HepG2 (cell line): ENCODE results near the gene REPIN1. TPM values are rescaled to one million over a fixed set of nuclear protein-coding genes. Genes with fewer than 3 reads are reported as not detected.

Source experiments
- ASH2L ChIP-seq: fragments of 300-600, 200-600 bp; sonication (generic); IDR thresholded peaks from 2 replicates; pipeline ENCODE4 v1.7.0; 2017; ENCODE audit warnings: low read depth, mild to moderate bottlenecking, moderate library complexity, mixed read lengths, low read length; ENCODE audit not compliant: insufficient read length
- ATF1 ChIP-seq: IDR thresholded peaks from 2 replicates; pipeline ENCODE4 v1.6.1; 2016; ENCODE audit warnings: mild to moderate bottlenecking, control low read depth
- CCAR2 ChIP-seq: fragments of 200-400 bp; formaldehyde crosslinking; optimal IDR thresholded peaks from 2 replicates; pipeline ENCODE3; 2018; ENCODE audit warnings: low read depth, mild to moderate bottlenecking, low read length, moderate library complexity
- DMAP1 ChIP-seq: IDR thresholded peaks from 2 replicates; pipeline ENCODE4 v1.6.1; 2016
- KDM6A ChIP-seq: IDR thresholded peaks from 2 replicates; pipeline ENCODE4 v1.6.1; 2016; ENCODE audit warnings: low read depth
- KLF6 ChIP-seq: IDR thresholded peaks from 2 replicates; pipeline ENCODE4 v1.8.0; 2016; ENCODE audit warnings: missing biosample characterization, missing genetic modification reagents
- NFKBIZ ChIP-seq: IDR thresholded peaks from 2 replicates; pipeline ENCODE4 v1.6.1; 2018; ENCODE audit warnings: missing genetic modification reagents, missing compliant biosample characterization
- PHB2 ChIP-seq: fragments of 450-650 bp; IDR thresholded peaks from 2 replicates; pipeline ENCODE4 v1.6.1; 2018; ENCODE audit not compliant: partially characterized antibody
- POGZ ChIP-seq: sonication (generic); formaldehyde crosslinking; IDR thresholded peaks from 2 replicates; pipeline ENCODE4 v1.4.0; 2020; ENCODE audit warnings: mild to moderate bottlenecking, missing genetic modification reagents
- RBM39 ChIP-seq: fragments of 200-400 bp; formaldehyde crosslinking; IDR thresholded peaks from one replicate; pipeline ENCODE4 v1.6.1; 2018; ENCODE audit warnings: antibody characterized with exemption, mild to moderate bottlenecking, low read depth, low read length; ENCODE audit not compliant: poor library complexity, severe bottlenecking
- RFX1 ChIP-seq: fragments of 450-650 bp; IDR thresholded peaks from 2 replicates; pipeline ENCODE4 v1.6.1; 2017
- SALL1 ChIP-seq: sonication (generic); formaldehyde crosslinking; IDR thresholded peaks from 2 replicates; pipeline ENCODE4 v1.8.0; 2022; ENCODE audit warnings: mild to moderate bottlenecking, missing genetic modification reagents
- SMAD1 ChIP-seq: sonication (generic); formaldehyde crosslinking; IDR thresholded peaks from 2 replicates; pipeline ENCODE4 v1.4.0; 2020; ENCODE audit warnings: missing genetic modification reagents, low read depth, mild to moderate bottlenecking, borderline replicate concordance
- SPEN ChIP-seq: sonication (generic); formaldehyde crosslinking; IDR thresholded peaks from 2 replicates; pipeline ENCODE4 v1.5.1; 2020; ENCODE audit warnings: low read depth, mild to moderate bottlenecking, missing genetic modification reagents
- SRSF9 ChIP-seq: fragments of 200-400 bp; formaldehyde crosslinking; IDR thresholded peaks from 2 replicates; pipeline ENCODE4 v1.6.1; 2018; ENCODE audit warnings: borderline replicate concordance, mild to moderate bottlenecking, low read depth, low read length; ENCODE audit not compliant: insufficient read depth, poor library complexity, severe bottlenecking
- SUZ12 ChIP-seq: fragments of 150-350 bp; IDR thresholded peaks from 2 replicates; pipeline ENCODE4 v1.6.1; 2014; ENCODE audit warnings: low read depth, low read length
- TBP ChIP-seq: sonication (generic); formaldehyde crosslinking; IDR thresholded peaks from 2 replicates; pipeline ENCODE4 v1.5.0; 2020; ENCODE audit warnings: missing genetic modification reagents
- ZNF644 ChIP-seq: IDR thresholded peaks from 2 replicates; pipeline ENCODE4 v1.6.1; 2016; ENCODE audit warnings: low read depth
- ZNF737 ChIP-seq: sonication (generic); formaldehyde crosslinking; IDR thresholded peaks from 2 replicates; pipeline ENCODE4 v1.5.0; 2020; ENCODE audit warnings: missing genetic modification reagents, mild to moderate bottlenecking, borderline replicate concordance
- ZNF841 ChIP-seq: sonication (generic); formaldehyde crosslinking; IDR thresholded peaks from 2 replicates; pipeline ENCODE4 v1.8.1; 2023; ENCODE audit warnings: missing genetic modification reagents, borderline replicate concordance
- polyA plus RNA-seq, 8 experiments: library from polyadenylated mRNA; depleted of rRNA in 3 of 8; stranded (reverse) in 7 of 8; unstranded in 1 of 8; fragments of >200 nt; fragmentation: Illumina TruSeq in 4 of 8; extraction: Trizol in 4 of 8; gene quantifications; 2 replicates each; pipeline versions ENCODE4 v1.2.1 to v1.2.3, GENCODE V29; 2011 to 2016; ENCODE audit warnings: low read depth in 4 of 8, missing spikeins in 1 of 8, mixed read lengths in 1 of 8; ENCODE audit not compliant: insufficient read depth in 1 of 8
- total RNA-seq, 5 experiments: library from RNA; depleted of rRNA; stranded (reverse); fragments of >200 nt; fragmentation: Illumina TruSeq; extraction: Trizol; gene quantifications; 2 replicates each; pipeline ENCODE4 v1.2.3, GENCODE V29; 2016; ENCODE audit warnings: low read depth in 1 of 5
- TF ChIP-seq, protein P1 (sequence below): fragments of 450-650 bp; IDR thresholded peaks from 2 replicates; pipeline ENCODE4 v1.6.1; 2017; ENCODE audit warnings: mild to moderate bottlenecking
- TF ChIP-seq, protein P2 (sequence below): sonication (generic); formaldehyde crosslinking; IDR thresholded peaks from 2 replicates; pipeline ENCODE4 v1.8.1; 2022; ENCODE audit warnings: mild to moderate bottlenecking, missing genetic modification reagents
- TF ChIP-seq, protein P3 (sequence below): sonication (generic); formaldehyde crosslinking; IDR thresholded peaks from 2 replicates; pipeline ENCODE4 v1.4.0; 2020; ENCODE audit warnings: missing genetic modification reagents, mild to moderate bottlenecking, borderline replicate concordance

Gene REPIN1
- total and polyA plus RNA-seq, 2 of the 13 experiments (the other 11 are each of a cell fraction or from before 2014, with no cell fraction given), result 69.9 to 108 TPM

- TF ChIP-seq, protein P1, sequence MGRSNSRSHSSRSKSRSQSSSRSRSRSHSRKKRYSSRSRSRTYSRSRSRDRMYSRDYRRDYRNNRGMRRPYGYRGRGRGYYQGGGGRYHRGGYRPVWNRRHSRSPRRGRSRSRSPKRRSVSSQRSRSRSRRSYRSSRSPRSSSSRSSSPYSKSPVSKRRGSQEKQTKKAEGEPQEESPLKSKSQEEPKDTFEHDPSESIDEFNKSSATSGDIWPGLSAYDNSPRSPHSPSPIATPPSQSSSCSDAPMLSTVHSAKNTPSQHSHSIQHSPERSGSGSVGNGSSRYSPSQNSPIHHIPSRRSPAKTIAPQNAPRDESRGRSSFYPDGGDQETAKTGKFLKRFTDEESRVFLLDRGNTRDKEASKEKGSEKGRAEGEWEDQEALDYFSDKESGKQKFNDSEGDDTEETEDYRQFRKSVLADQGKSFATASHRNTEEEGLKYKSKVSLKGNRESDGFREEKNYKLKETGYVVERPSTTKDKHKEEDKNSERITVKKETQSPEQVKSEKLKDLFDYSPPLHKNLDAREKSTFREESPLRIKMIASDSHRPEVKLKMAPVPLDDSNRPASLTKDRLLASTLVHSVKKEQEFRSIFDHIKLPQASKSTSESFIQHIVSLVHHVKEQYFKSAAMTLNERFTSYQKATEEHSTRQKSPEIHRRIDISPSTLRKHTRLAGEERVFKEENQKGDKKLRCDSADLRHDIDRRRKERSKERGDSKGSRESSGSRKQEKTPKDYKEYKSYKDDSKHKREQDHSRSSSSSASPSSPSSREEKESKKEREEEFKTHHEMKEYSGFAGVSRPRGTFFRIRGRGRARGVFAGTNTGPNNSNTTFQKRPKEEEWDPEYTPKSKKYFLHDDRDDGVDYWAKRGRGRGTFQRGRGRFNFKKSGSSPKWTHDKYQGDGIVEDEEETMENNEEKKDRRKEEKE, result no peak
- TF ChIP-seq POGZ (CRISPR knock-in tag) (no peak), PHB2 (no peak), DMAP1 (peak; percentile 66; the same call in 1 of the 2 replicates), SRSF9 (no peak), ZNF841 (CRISPR knock-in tag) (no peak), NFKBIZ (CRISPR knock-in tag) (peak; percentile 85; the same call in 1 of the 2 replicates), ZNF737 (no peak), SALL1 (CRISPR knock-in tag) (peak; percentile 80), CCAR2 (no peak), RFX1 (no peak), ATF1 (CRISPR knock-in tag) (no peak), ASH2L (peak; percentile 28), ZNF644 (0 out of 2 replicates have a peak, but pooled peaks have one; percentile 21), TBP (CRISPR knock-in tag) (no peak), SUZ12 (no peak), SMAD1 (CRISPR knock-in tag) (no peak), KLF6 (CRISPR knock-in tag) (0 out of 2 replicates have a peak, but pooled peaks have one; percentile 52), SPEN (CRISPR knock-in tag) (no peak), KDM6A (CRISPR knock-in tag) (peak; percentile 70; the same call in 1 of the 2 replicates), RBM39 (no peak)
- TF ChIP-seq, protein P2, sequence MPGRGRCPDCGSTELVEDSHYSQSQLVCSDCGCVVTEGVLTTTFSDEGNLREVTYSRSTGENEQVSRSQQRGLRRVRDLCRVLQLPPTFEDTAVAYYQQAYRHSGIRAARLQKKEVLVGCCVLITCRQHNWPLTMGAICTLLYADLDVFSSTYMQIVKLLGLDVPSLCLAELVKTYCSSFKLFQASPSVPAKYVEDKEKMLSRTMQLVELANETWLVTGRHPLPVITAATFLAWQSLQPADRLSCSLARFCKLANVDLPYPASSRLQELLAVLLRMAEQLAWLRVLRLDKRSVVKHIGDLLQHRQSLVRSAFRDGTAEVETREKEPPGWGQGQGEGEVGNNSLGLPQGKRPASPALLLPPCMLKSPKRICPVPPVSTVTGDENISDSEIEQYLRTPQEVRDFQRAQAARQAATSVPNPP (CRISPR knock-in tag), result peak; percentile 56; the same call in 1 of the 2 replicates
- TF ChIP-seq, protein P3, sequence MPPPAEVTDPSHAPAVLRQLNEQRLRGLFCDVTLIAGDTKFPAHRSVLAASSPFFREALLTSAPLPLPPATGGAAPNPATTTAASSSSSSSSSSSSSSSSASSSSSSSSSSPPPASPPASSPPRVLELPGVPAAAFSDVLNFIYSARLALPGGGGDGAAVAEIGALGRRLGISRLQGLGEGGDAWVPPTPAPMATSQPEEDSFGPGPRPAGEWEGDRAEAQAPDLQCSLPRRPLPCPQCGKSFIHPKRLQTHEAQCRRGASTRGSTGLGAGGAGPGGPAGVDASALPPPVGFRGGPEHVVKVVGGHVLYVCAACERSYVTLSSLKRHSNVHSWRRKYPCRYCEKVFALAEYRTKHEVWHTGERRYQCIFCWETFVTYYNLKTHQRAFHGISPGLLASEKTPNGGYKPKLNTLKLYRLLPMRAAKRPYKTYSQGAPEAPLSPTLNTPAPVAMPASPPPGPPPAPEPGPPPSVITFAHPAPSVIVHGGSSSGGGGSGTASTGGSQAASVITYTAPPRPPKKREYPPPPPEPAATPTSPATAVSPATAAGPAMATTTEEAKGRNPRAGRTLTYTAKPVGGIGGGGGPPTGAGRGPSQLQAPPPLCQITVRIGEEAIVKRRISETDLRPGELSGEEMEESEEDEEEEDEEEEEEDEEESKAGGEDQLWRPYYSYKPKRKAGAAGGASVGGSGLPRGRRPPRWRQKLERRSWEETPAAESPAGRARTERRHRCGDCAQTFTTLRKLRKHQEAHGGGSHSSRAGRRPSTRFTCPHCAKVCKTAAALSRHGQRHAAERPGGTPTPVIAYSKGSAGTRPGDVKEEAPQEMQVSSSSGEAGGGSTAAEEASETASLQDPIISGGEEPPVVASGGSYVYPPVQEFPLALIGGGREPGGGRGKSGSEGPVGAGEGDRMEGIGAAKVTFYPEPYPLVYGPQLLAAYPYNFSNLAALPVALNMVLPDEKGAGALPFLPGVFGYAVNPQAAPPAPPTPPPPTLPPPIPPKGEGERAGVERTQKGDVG, result 0 out of 2 replicates have a peak, but pooled peaks have one; percentile 73
Observed at GRCh38 chr7:150415161-150416153, 46.8 kb downstream of the REPIN1 start (continued).
